H9 (cell line): ENCODE measurements around the gene MRPS35. TPM values are rescaled to one million over a fixed set of nuclear protein-coding genes. Genes with fewer than 3 reads are reported as not detected.

Source experiments
- DNase-seq: peaks from one replicate; pipeline ENCODE4 v3.0.0-alpha.2; 2017
- H2AFZ ChIP-seq: one replicate; pipeline ENCODE4 v1.6.1; 2013; ENCODE audit warnings: mild to moderate bottlenecking, low read length, control low read depth, moderate library complexity
- H2AK5ac ChIP-seq: 2 replicates; pipeline ENCODE4 v1.6.1; 2013; ENCODE audit warnings: low read length, control low read depth, mixed read lengths; ENCODE audit not compliant: insufficient read length
- H2BK120ac ChIP-seq: one replicate; pipeline ENCODE4 v1.6.1; 2013; ENCODE audit warnings: low read depth, mild to moderate bottlenecking, low read length, control low read depth, inconsistent platforms; ENCODE audit not compliant: poor library complexity, severe bottlenecking
- H2BK12ac ChIP-seq: 2 replicates; pipeline ENCODE4 v1.6.1; 2013; ENCODE audit warnings: low read length, control low read depth, mixed read lengths, low read depth; ENCODE audit not compliant: insufficient read length
- H2BK15ac ChIP-seq: 2 replicates; pipeline ENCODE4 v1.6.1; 2013; ENCODE audit warnings: low read depth, low read length, control low read depth
- H2BK20ac ChIP-seq: one replicate; pipeline ENCODE4 v1.6.1; 2013; ENCODE audit warnings: low read depth, mild to moderate bottlenecking, low read length, control low read depth, inconsistent platforms; ENCODE audit not compliant: poor library complexity, severe bottlenecking
- H2BK5ac ChIP-seq: 2 replicates; pipeline ENCODE4 v1.6.1; 2013; ENCODE audit warnings: low read length, control low read depth, mixed read lengths; ENCODE audit not compliant: insufficient read length
- H3K14ac ChIP-seq: 2 replicates; pipeline ENCODE4 v1.6.1; 2013; ENCODE audit warnings: low read length, control low read depth; ENCODE audit not compliant: insufficient read depth
- H3K18ac ChIP-seq: 2 replicates; pipeline ENCODE4 v1.6.1; 2013; ENCODE audit warnings: low read depth, mild to moderate bottlenecking, mixed read lengths, low read length, control low read depth; ENCODE audit not compliant: insufficient read length
- H3K23ac ChIP-seq: 2 replicates; pipeline ENCODE4 v1.6.1; 2013; ENCODE audit warnings: low read length, control low read depth, mixed read lengths, low read depth; ENCODE audit not compliant: insufficient read length
- H3K23me2 ChIP-seq: 2 replicates; pipeline ENCODE4 v1.6.1; 2013; ENCODE audit warnings: low read depth, mild to moderate bottlenecking, mixed read lengths, low read length, control low read depth; ENCODE audit not compliant: insufficient read length, poor library complexity, severe bottlenecking
- H3K27ac ChIP-seq: 2 replicates; pipeline ENCODE4 v1.5.1; 2013; ENCODE audit warnings: low read length, control low read depth, mixed read lengths, low read depth; ENCODE audit not compliant: insufficient read length
- H3K27me3 ChIP-seq: 2 replicates; pipeline ENCODE4 v1.6.1; 2013; ENCODE audit warnings: low read length, control low read depth, inconsistent platforms; ENCODE audit not compliant: insufficient read depth
- H3K4ac ChIP-seq: 2 replicates; pipeline ENCODE4 v1.6.1; 2013; ENCODE audit warnings: low read depth, mild to moderate bottlenecking, control low read depth, inconsistent platforms, low read length, moderate library complexity
- H3K4me1 ChIP-seq: 2 replicates; pipeline ENCODE4 v1.6.1; 2013; ENCODE audit warnings: low read length, control low read depth, inconsistent platforms; ENCODE audit not compliant: insufficient read depth
- H3K4me2 ChIP-seq: 2 replicates; pipeline ENCODE4 v1.6.1; 2013; ENCODE audit warnings: low read length, control low read depth, mixed read lengths; ENCODE audit not compliant: insufficient read length, insufficient read depth
- H3K56ac ChIP-seq: 2 replicates; pipeline ENCODE4 v1.6.1; 2013; ENCODE audit warnings: low read depth, mild to moderate bottlenecking, mixed read lengths, low read length, control low read depth; ENCODE audit not compliant: insufficient read length
- H3K79me1 ChIP-seq: 2 replicates; pipeline ENCODE4 v1.6.1; 2013; ENCODE audit warnings: low read depth, mild to moderate bottlenecking, moderate library complexity, low read length, control low read depth, inconsistent platforms; ENCODE audit not compliant: insufficient read depth, poor library complexity, severe bottlenecking
- H3K79me2 ChIP-seq: 2 replicates; pipeline ENCODE4 v1.6.1; 2013; ENCODE audit warnings: low read length, control low read depth, inconsistent platforms; ENCODE audit not compliant: insufficient read depth
- H3K9ac ChIP-seq: 2 replicates; pipeline ENCODE4 v1.6.1; 2013; ENCODE audit warnings: low read length, control low read depth, mixed read lengths; ENCODE audit not compliant: insufficient read length; ENCODE audit errors: extremely low read depth
- H3K9me3 ChIP-seq: one replicate; pipeline ENCODE4 v1.6.1; 2013; ENCODE audit warnings: low read depth, low read length, inconsistent platforms; ENCODE audit not compliant: control insufficient read depth
- H3T11ph ChIP-seq: one replicate; pipeline ENCODE4 v1.6.1; 2013; ENCODE audit warnings: mild to moderate bottlenecking, low read length, control low read depth, inconsistent platforms
- H4K20me1 ChIP-seq: one replicate; pipeline ENCODE4 v1.6.1; 2013; ENCODE audit not compliant: control insufficient read depth, insufficient read length, insufficient read depth
- H4K5ac ChIP-seq: 2 replicates; pipeline ENCODE4 v1.6.1; 2013; ENCODE audit warnings: low read depth, mild to moderate bottlenecking, mixed read lengths, low read length, control low read depth; ENCODE audit not compliant: insufficient read length
- H4K8ac ChIP-seq: replicated peaks from 2 replicates; pipeline ENCODE4 v1.6.1; 2013; ENCODE audit warnings: low read length, control low read depth, mixed read lengths, low read depth; ENCODE audit not compliant: insufficient read length
- H4K91ac ChIP-seq: 2 replicates; pipeline ENCODE4 v1.6.1; 2013; ENCODE audit warnings: low read depth, mild to moderate bottlenecking, moderate library complexity, mixed read lengths, low read length, control low read depth; ENCODE audit not compliant: insufficient read length
- H3K27ac Mint-ChIP-seq, 3 experiments: 2 replicates in 2 of 3; 3 replicates in 1 of 3; pipeline ENCODE4 v1.8.0; 2020 to 2021; ENCODE audit warnings: mixed read lengths in 3 of 3, mild to moderate bottlenecking in 1 of 3, moderate library complexity in 1 of 3
- H3K27me3 Mint-ChIP-seq: 2 replicates; pipeline ENCODE4 v1.8.0; 2021; ENCODE audit warnings: low read depth, mild to moderate bottlenecking, moderate library complexity, mixed read lengths
- H3K36me3 Mint-ChIP-seq, 3 experiments: 2 replicates in 2 of 3; 3 replicates in 1 of 3; pipeline ENCODE4 v1.8.0; 2020 to 2021; ENCODE audit warnings: low read depth in 3 of 3, mixed read lengths in 3 of 3; ENCODE audit not compliant: insufficient read depth in 1 of 3
- H3K4me1 Mint-ChIP-seq, 2 experiments: 2 replicates each; pipeline ENCODE4 v1.8.0; 2020; ENCODE audit warnings: mixed read lengths in 2 of 2
- H3K4me3 Mint-ChIP-seq, 2 experiments: 2 replicates in 1 of 2; 3 replicates in 1 of 2; pipeline ENCODE4 v1.8.0; 2020 to 2021; ENCODE audit warnings: mild to moderate bottlenecking in 2 of 2, mixed read lengths in 2 of 2, moderate library complexity in 1 of 2
- H3K9me3 Mint-ChIP-seq, 2 experiments: 2 replicates in 1 of 2; 3 replicates in 1 of 2; pipeline ENCODE4 v1.8.0; 2020; ENCODE audit warnings: mild to moderate bottlenecking in 2 of 2, mixed read lengths in 2 of 2, moderate library complexity in 1 of 2
- CTCF ChIP-seq: fragments of 200-600 bp; sonication (generic); conservative IDR thresholded peaks from 3 replicates; pipeline ENCODE4 v1.8.0; 2021; ENCODE audit warnings: antibody characterized with exemption, mild to moderate bottlenecking
- WGBS: extraction: QIAGEN DNeasy Blood & Tissue Kit; methylation state at CpG from one replicate; pipeline ENCODE4 v1.1.7; 2013; ENCODE audit warnings: missing lambda C conversion rate, low lambda C conversion rate, mixed read lengths; ENCODE audit not compliant: insufficient read length; ENCODE audit errors: extremely low coverage; 5-methylcytosine and 5-hydroxymethylcytosine counted together
- total RNA-seq: library from RNA; stranded (reverse); gene quantifications from 2 replicates; pipeline ENCODE4 v1.2.1, GENCODE V29; 2021

Gene MRPS35
- total RNA-seq, 1 experiment from 2014 or later: 45.4 TPM

GRCh38 chr12:27696864-27697564 is 13.6 kb upstream of the MRPS35 start:
- Histone ChIP-seq H3K27me3 (no peaks in the 10 kb centered on the region), H2BK12ac (no peak overlapping the region), H3K9me3 (no peaks in the 10 kb centered on the region), H3K23ac (no peak overlapping the region), H3K9ac (no peak overlapping the region), H4K20me1 (no peaks in the 10 kb centered on the region), H3K79me1 (no peaks in the 10 kb centered on the region), H2BK20ac (no peak overlapping the region), H2BK5ac (no peak overlapping the region), H3K18ac (no peak overlapping the region), H3K14ac (no peak overlapping the region), H2BK15ac (no peak overlapping the region), H3K23me2 (no peaks in the 10 kb centered on the region), H3K4me2 (no peak overlapping the region), H4K8ac (no peak overlapping the region), H3K27ac (no peak overlapping the region), H4K5ac (no peak overlapping the region), H3K79me2 (no peaks in the 10 kb centered on the region), H3K56ac (no peak overlapping the region), H3K4ac (no peak overlapping the region), H2AFZ (no peak overlapping the region), H2BK120ac (no peak overlapping the region), H4K91ac (no peak overlapping the region), H2AK5ac (no peak overlapping the region), H3K4me1 (no peaks in the 10 kb centered on the region), H3T11ph (no peak overlapping the region)
- Mint-ChIP-seq H3K9me3 (no peaks in the 10 kb centered on the region), H3K27ac (no peak overlapping the region; a peak in 1 of 7 replicates), H3K27me3 (no peaks in the 10 kb centered on the region), H3K4me3 (no peak overlapping the region), H3K36me3 (peaks cover 0 to 10% (median 9%) of the 10 kb centered on the region in 3 experiments; a peak in 5 of 7 replicates), H3K4me1 (no peaks in the 10 kb centered on the region)
- WGBS: no CpG with 5 or more reads among the region's 3 CpGs
- no peak for DNase-seq
- TF ChIP-seq CTCF: no peak
